HFFc6 (cell line): ENCODE data around the gene OR51M1. TPM values are rescaled to one million over a fixed set of nuclear protein-coding genes. Genes with fewer than 3 reads are reported as not detected.

Experiments
- DNase-seq: peaks from one replicate; pipeline ENCODE4 v3.0.0-alpha.2; 2018
- H3K27ac Mint-ChIP-seq: 2 replicates; pipeline ENCODE4 v1.8.0; 2020; ENCODE audit warnings: mild to moderate bottlenecking, mixed read lengths
- H3K27me3 Mint-ChIP-seq: 2 replicates; pipeline ENCODE4 v1.8.0; 2021; ENCODE audit warnings: mild to moderate bottlenecking, moderate library complexity, mixed read lengths; ENCODE audit not compliant: insufficient read depth
- H3K36me3 Mint-ChIP-seq: 2 replicates; pipeline ENCODE4 v1.8.0; 2021; ENCODE audit warnings: low read depth, mixed read lengths
- H3K4me1 Mint-ChIP-seq: 2 replicates; pipeline ENCODE4 v1.8.0; 2020; ENCODE audit warnings: low read depth, mixed read lengths
- H3K4me3 Mint-ChIP-seq: 2 replicates; pipeline ENCODE4 v1.8.0; 2020; ENCODE audit warnings: mild to moderate bottlenecking, moderate library complexity, mixed read lengths
- H3K9me3 Mint-ChIP-seq: 2 replicates; pipeline ENCODE4 v1.8.0; 2020; ENCODE audit warnings: mild to moderate bottlenecking, mixed read lengths
- CTCF ChIP-seq: fragments of 200-600 bp; sonication (generic); IDR thresholded peaks from 2 replicates; pipeline ENCODE4 v1.5.0; 2021; ENCODE audit warnings: antibody characterized with exemption, mild to moderate bottlenecking
- total RNA-seq, 6 experiments: library from RNA; stranded (reverse); fragmentation: NEBNext Ultra II Directional; extraction: Animal tissue kit (Norgen Biotek cat#: 25700); gene quantifications; 2 replicates in 1 of 6; 3 replicates in 5 of 6; pipeline ENCODE4 v1.2.3, GENCODE V29; 2021

OR51M1 gene
- total RNA-seq, 6 experiments from 2014 or later = 0.09 TPM; not detected in 5

- Mint-ChIP-seq H3K9me3 (peaks cover 13% of the 10 kb centered on the region), H3K27ac (peak overlapping the region; percentile 84), H3K27me3 (no peaks in the 10 kb centered on the region), H3K36me3 (peaks cover 10% of the 10 kb centered on the region; the same call in 1 of the 2 replicates), H3K4me1 (peaks cover 62% of the 10 kb centered on the region), H3K4me3 (peak overlapping the region; percentile 57)
- no peak for TF ChIP-seq CTCF
- no peak for DNase-seq
Measured at GRCh38 chr11:5368502-5369043, 15.0 kb upstream of the OR51M1 start.

GRCh38 chr11:5369789-5370188 lies 13.8 kb upstream of the OR51M1 start:
- Mint-ChIP-seq H3K36me3 (peaks cover 10% of the 10 kb centered on the region; the same call in 1 of the 2 replicates), H3K9me3 (peaks cover 13% of the 10 kb centered on the region), H3K27me3 (no peaks in the 10 kb centered on the region), H3K4me3 (no peak overlapping the region), H3K4me1 (peaks cover 50% of the 10 kb centered on the region), H3K27ac (no peak overlapping the region; the same call in 1 of the 2 replicates)
- peak; percentile 82 for TF ChIP-seq CTCF
- DNase-seq = peak; percentile 72

- peak; percentile 97 for TF ChIP-seq CTCF
- Mint-ChIP-seq H3K27me3 (peaks cover 2% of the 10 kb centered on the region; the same call in 1 of the 2 replicates), H3K27ac (no peak overlapping the region), H3K36me3 (no peaks in the 10 kb centered on the region), H3K4me3 (no peak overlapping the region), H3K4me1 (peaks cover 6% of the 10 kb centered on the region), H3K9me3 (no peaks in the 10 kb centered on the region)
- DNase-seq = peak; percentile 69
Measured at GRCh38 chr11:5380740-5381342, 2.8 kb upstream of the OR51M1 start.

- H3K27me3 Mint-ChIP-seq = peaks cover 2% of the 10 kb centered on the region; the same call in 1 of the 2 replicates
- H3K36me3 Mint-ChIP-seq = no peaks in the 10 kb centered on the region
- no peak for DNase-seq
- no peaks in the 10 kb centered on the region for H3K9me3 Mint-ChIP-seq
- H3K4me1 Mint-ChIP-seq = peaks cover 6% of the 10 kb centered on the region
- no peak overlapping the region for H3K4me3 Mint-ChIP-seq
- H3K27ac Mint-ChIP-seq = no peak overlapping the region
- no peak for TF ChIP-seq CTCF
Measured at GRCh38 chr11:5384335-5384734, 723 bp downstream of the OR51M1 start.

GRCh38 chr11:5390210-5390609 lies 6.6 kb downstream of the OR51M1 start:
- H3K27ac Mint-ChIP-seq = no peak overlapping the region
- no peak for DNase-seq
- H3K4me3 Mint-ChIP-seq = no peak overlapping the region
- no peaks in the 10 kb centered on the region for H3K9me3 Mint-ChIP-seq
- peaks cover 5% of the 10 kb centered on the region for H3K27me3 Mint-ChIP-seq
- H3K36me3 Mint-ChIP-seq = no peaks in the 10 kb centered on the region
- TF ChIP-seq CTCF = peak; percentile 39
- no peaks in the 10 kb centered on the region for H3K4me1 Mint-ChIP-seq
